H1 (cell line): ENCODE results near the gene BCAS3. TPM values are rescaled to one million over a fixed set of nuclear protein-coding genes. Genes with fewer than 3 reads are reported as not detected.

Source experiments
- JUND ChIP-seq: IDR thresholded peaks from 2 replicates; pipeline ENCODE4 v1.6.1; 2011; ENCODE audit warnings: mild to moderate bottlenecking, improper control_type of control experiment, low read length
- KDM4A ChIP-seq: IDR thresholded peaks from one replicate; pipeline ENCODE4 v1.7.1; 2012; ENCODE audit warnings: low read depth, mild to moderate bottlenecking, moderate library complexity, low read length, inconsistent platforms; ENCODE audit not compliant: severe bottlenecking
- NRF1 ChIP-seq: IDR thresholded peaks from 2 replicates; pipeline ENCODE4 v1.6.1; 2011; ENCODE audit warnings: mild to moderate bottlenecking, low read depth, low read length, improper control_type of control experiment
- YY1 ChIP-seq: IDR thresholded peaks from 2 replicates; pipeline ENCODE4 v1.6.1; 2011; ENCODE audit warnings: low read depth, mild to moderate bottlenecking, low read length
- polyA plus RNA-seq, 7 experiments: library from polyadenylated mRNA; depleted of rRNA in 3 of 7; stranded (reverse) in 5 of 7; unstranded in 2 of 7; fragments of >200 nt in 5 of 7; fragments of 200-250 nt in 2 of 7; gene quantifications; 1 replicate in 5 of 7; 2 replicates in 1 of 7; 4 replicates in 1 of 7; pipeline versions ENCODE4 v1.2.1 to v1.2.3, GENCODE V29; 2011 to 2013; ENCODE audit warnings: missing spikeins in 2 of 7, mixed read lengths in 2 of 7
- total RNA-seq: library from RNA; stranded (reverse); fragmentation: NEBNext Ultra II Directional; extraction: Animal tissue kit (Norgen Biotek cat#: 25700); gene quantifications from 2 replicates; pipeline ENCODE4 v1.2.1, GENCODE V29; 2021

The BCAS3 gene
- total and polyA plus RNA-seq, 2 of the 8 experiments (the other 6 are each of a cell fraction or from before 2014, with no cell fraction given) = 9.9 to 13.3 TPM

- TF ChIP-seq YY1 (no peak), JUND (no peak), NRF1 (no peak), KDM4A (no peak)
Observed at GRCh38 chr17:61388561-61389356, 711.1 kb downstream of the BCAS3 start (continued).
